ENCODE data around the gene CADM1. TPM values are rescaled to one million over a fixed set of nuclear protein-coding genes. Genes with fewer than 3 reads are reported as not detected.

CADM1 gene
- total RNA-seq, 1 experiment from 2014 or later: 12.9 TPM

DNA sequence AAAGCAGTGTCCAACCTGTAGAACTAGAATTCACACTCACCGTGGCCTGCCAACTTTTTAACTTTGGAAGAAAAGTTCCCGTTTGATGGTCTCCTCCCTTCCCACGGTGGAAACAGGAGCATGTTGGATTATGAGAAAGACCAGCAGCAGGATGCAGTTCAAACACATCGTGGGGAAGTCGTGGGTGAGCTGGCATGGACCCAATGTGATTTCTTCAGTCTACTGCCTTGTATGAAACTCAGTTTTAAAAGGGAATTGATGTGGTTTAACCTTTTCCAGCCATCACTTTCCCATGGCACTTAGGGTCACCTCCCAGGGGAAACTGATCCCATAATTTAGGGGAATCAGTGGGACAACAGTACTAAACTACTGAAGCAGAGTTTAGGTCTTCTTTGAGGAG is 318.3 kb downstream of the CADM1 start:
- no peak for DNase-seq (ENCODE audit: low spot score)
- POLR2A ChIA-PET (ENCODE audit: low non-redundant PET): no interaction called here
- H3K36me3 ChIP-seq (ENCODE audit: insufficient read depth, low read length, poor library complexity, severe bottlenecking): no peaks in the 10 kb centered on the region
- no peaks in the 10 kb centered on the region for H3K4me1 ChIP-seq (ENCODE audit: insufficient read depth, low read length, poor library complexity, severe bottlenecking)
- H3K27me3 ChIP-seq (replicated peaks; ENCODE audit: insufficient read depth, low read depth, low read length, poor library complexity): no peaks in the 10 kb centered on the region
- BruUV-seq (replicated peaks): no TSS peak
- CTCF ChIA-PET: no interaction called here
- intact Hi-C loops (cut with micrococcal nuclease; ENCODE audit: unreplicated experiment): no loop called here
- no peak overlapping the region for H3K4me3 ChIP-seq (ENCODE audit: low read depth, low read length, poor library complexity, severe bottlenecking)
- TF ChIP-seq, protein P1, sequence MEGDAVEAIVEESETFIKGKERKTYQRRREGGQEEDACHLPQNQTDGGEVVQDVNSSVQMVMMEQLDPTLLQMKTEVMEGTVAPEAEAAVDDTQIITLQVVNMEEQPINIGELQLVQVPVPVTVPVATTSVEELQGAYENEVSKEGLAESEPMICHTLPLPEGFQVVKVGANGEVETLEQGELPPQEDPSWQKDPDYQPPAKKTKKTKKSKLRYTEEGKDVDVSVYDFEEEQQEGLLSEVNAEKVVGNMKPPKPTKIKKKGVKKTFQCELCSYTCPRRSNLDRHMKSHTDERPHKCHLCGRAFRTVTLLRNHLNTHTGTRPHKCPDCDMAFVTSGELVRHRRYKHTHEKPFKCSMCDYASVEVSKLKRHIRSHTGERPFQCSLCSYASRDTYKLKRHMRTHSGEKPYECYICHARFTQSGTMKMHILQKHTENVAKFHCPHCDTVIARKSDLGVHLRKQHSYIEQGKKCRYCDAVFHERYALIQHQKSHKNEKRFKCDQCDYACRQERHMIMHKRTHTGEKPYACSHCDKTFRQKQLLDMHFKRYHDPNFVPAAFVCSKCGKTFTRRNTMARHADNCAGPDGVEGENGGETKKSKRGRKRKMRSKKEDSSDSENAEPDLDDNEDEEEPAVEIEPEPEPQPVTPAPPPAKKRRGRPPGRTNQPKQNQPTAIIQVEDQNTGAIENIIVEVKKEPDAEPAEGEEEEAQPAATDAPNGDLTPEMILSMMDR (conservative IDR thresholded peaks at IDR 0.05; ENCODE audit: low read depth, low read length): no peak
- H3K27ac ChIP-seq (ENCODE audit: low read depth, low read length, poor library complexity, severe bottlenecking): no peak overlapping the region
- no peaks in the 10 kb centered on the region for H3K9me3 ChIP-seq (ENCODE audit: low read depth, low read length, poor library complexity, severe bottlenecking)

DNA sequence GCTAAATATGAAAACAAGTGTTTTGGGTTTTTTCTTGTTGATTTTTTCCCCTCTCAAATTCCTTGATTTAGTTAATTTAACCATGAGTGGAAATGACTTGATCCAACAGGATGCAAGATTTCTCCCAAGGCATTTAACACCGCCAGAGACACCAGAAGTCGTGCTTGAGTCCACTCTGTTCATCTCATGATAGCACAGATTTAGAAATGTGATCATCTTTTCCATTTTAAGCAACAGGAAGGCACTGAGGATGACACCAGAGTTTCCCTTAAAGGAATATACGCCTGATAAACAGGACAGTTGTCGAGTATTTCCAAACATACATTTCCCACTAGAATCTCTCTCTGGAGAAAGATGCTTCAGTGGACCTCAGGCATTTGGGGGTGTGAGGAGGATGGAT is 318.7 kb downstream of the CADM1 start:
- H3K4me1 ChIP-seq (ENCODE audit: insufficient read depth, low read length, poor library complexity, severe bottlenecking): no peaks in the 10 kb centered on the region
- TF ChIP-seq, protein P1 (conservative IDR thresholded peaks at IDR 0.05; ENCODE audit: low read depth, low read length): no peak
- TF ChIP-seq EZH2 (IDR thresholded peaks at IDR 0.05; ENCODE audit: borderline replicate concordance, low read depth, low read length, poor library complexity, severe bottlenecking): no peak
- H3K27me3 ChIP-seq (replicated peaks; ENCODE audit: insufficient read depth, low read depth, low read length, poor library complexity): no peaks in the 10 kb centered on the region
- ChIA-PET POLR2A (ENCODE audit: low non-redundant PET) (no interaction called here), CTCF (no interaction called here)
- H3K36me3 ChIP-seq (ENCODE audit: insufficient read depth, low read length, poor library complexity, severe bottlenecking): no peaks in the 10 kb centered on the region
- no peak overlapping the region for H3K27ac ChIP-seq (ENCODE audit: low read depth, low read length, poor library complexity, severe bottlenecking)
- DNase-seq (ENCODE audit: low spot score): no peak
- no peak overlapping the region for H3K4me3 ChIP-seq (ENCODE audit: low read depth, low read length, poor library complexity, severe bottlenecking)
- intact Hi-C loops (cut with micrococcal nuclease; ENCODE audit: unreplicated experiment): no loop called here
- no TSS peak for BruUV-seq (replicated peaks)
- no peaks in the 10 kb centered on the region for H3K9me3 ChIP-seq (ENCODE audit: low read depth, low read length, poor library complexity, severe bottlenecking)

DNA sequence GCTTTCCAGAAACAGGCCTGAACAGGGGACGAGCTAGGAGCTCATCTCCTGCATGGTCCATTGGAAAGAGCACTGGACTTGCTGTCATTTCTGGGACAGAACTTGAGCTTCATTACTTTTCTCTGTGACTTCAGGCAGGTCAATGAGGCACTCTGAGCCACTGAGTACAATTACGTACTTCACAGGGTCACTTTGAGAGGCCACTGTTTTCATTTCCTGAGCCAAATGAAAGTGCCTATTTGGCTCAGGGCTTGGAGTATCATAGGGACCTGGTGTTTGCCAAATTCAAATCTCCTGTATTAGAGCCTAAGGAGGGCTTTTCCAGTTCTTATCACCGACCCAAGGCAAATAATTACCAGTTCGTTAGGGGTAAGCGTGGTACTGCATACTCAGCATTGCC is 319.3 kb downstream of the CADM1 start:
- no TSS peak for BruUV-seq (replicated peaks)
- Histone ChIP-seq H3K36me3 (ENCODE audit: insufficient read depth, low read length, poor library complexity, severe bottlenecking) (no peaks in the 10 kb centered on the region), H3K27me3 (replicated peaks; ENCODE audit: insufficient read depth, low read depth, low read length, poor library complexity) (no peaks in the 10 kb centered on the region), H3K4me3 (ENCODE audit: low read depth, low read length, poor library complexity, severe bottlenecking) (no peak overlapping the region), H3K9me3 (ENCODE audit: low read depth, low read length, poor library complexity, severe bottlenecking) (no peaks in the 10 kb centered on the region), H3K4me1 (ENCODE audit: insufficient read depth, low read length, poor library complexity, severe bottlenecking) (no peaks in the 10 kb centered on the region), H3K27ac (ENCODE audit: low read depth, low read length, poor library complexity, severe bottlenecking) (no peak overlapping the region)
- ChIA-PET POLR2A (ENCODE audit: low non-redundant PET) (no interaction called here), CTCF (no interaction called here)
- no peak for DNase-seq (ENCODE audit: low spot score)
- TF ChIP-seq, protein P1 (conservative IDR thresholded peaks at IDR 0.05; ENCODE audit: low read depth, low read length): no peak
- no peak for TF ChIP-seq EZH2 (IDR thresholded peaks at IDR 0.05; ENCODE audit: borderline replicate concordance, low read depth, low read length, poor library complexity, severe bottlenecking)
- intact Hi-C loops (cut with micrococcal nuclease; ENCODE audit: unreplicated experiment): no loop called here
